Urinary bladder (tissue), 4 donors: Measurements from ENCODE around the gene SYCE3. TPM values are rescaled to one million over a fixed set of nuclear protein-coding genes. Genes with fewer than 3 reads are reported as not detected.

ENCODE experiments used
- DNase-seq: peaks from one replicate; pipeline ENCODE4 v3.0.0-alpha.2; 2015; ENCODE audit errors: extremely low spot score
- H3K27ac ChIP-seq: one replicate; pipeline ENCODE4 v1.5.1; 2013; ENCODE audit warnings: low read depth, mild to moderate bottlenecking, moderate library complexity
- H3K36me3 ChIP-seq: one replicate; pipeline ENCODE4 v1.6.1; 2013; ENCODE audit warnings: mild to moderate bottlenecking, moderate library complexity; ENCODE audit not compliant: insufficient read depth
- H3K4me1 ChIP-seq: one replicate; pipeline ENCODE4 v1.6.1; 2013; ENCODE audit warnings: mild to moderate bottlenecking, moderate library complexity; ENCODE audit not compliant: insufficient read depth
- H3K4me3 ChIP-seq: one replicate; pipeline ENCODE4 v1.5.1; 2013; ENCODE audit warnings: low read depth, low read length
- WGBS: extraction: QIAGEN DNeasy Blood & Tissue Kit; methylation state at CpG from one replicate; pipeline ENCODE4 v1.1.7; 2013; 5-methylcytosine and 5-hydroxymethylcytosine counted together
- polyA plus RNA-seq: library from polyadenylated mRNA; stranded (reverse); fragments of 200-250 nt; gene quantifications from one replicate; pipeline ENCODE4 v1.2.3, GENCODE V29; 2013
- total RNA-seq: library from RNA; depleted of rRNA; stranded (reverse); fragments of >200 nt; gene quantifications from one replicate; pipeline ENCODE4 v1.2.3, GENCODE V29; 2014
- donor health status: healthy with polysubstance abuse.
- donor health status: healthy.

The SYCE3 gene
- total and polyA plus RNA-seq, 2 donors: not detected

- Histone ChIP-seq H3K27ac (no peak overlapping the region), H3K36me3 (no peaks in the 10 kb centered on the region), H3K4me3 (no peak overlapping the region), H3K4me1 (peaks cover 2% of the 10 kb centered on the region)
- 78% methylated on average over 23 of the region's 23 CpGs for WGBS
- no peak for DNase-seq
Measured at GRCh38 chr22:50605002-50605612, 42.4 kb upstream of the SYCE3 start.

DNA sequence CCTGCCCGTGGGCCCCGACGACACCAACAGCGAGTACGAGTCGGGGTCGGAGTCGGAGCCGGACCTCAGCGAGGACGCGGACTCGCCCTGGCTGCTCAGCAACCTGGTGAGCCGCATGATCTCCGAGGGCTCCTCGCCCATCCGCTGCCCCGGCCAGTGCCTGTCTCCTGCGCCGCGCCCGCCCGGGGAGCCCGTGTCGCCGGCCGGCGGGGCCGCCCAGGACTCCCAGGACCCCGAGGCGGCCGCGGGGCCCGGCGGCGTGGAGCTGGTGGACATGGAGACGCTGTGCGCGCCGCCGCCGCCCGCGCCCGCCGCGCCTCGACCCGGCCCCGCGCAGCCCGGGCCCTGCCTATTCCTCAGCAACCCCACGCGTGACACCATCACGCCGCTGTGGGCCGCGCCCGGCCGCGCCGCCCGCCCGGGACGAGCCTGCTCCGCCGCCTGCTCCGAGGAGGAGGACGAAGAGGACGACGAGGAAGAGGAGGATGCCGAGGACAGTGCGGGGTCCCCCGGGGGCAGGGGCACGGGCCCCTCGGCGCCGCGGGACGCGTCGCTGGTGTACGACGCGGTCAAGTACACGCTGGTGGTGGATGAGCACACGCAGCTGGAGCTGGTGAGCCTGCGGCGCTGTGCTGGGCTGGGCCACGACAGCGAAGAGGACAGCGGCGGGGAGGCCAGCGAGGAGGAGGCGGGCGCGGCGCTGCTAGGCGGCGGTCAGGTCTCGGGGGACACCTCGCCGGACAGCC lies 41.7 kb upstream of the SYCE3 start:
- no peaks in the 10 kb centered on the region for H3K36me3 ChIP-seq
- DNase-seq: no peak
- peaks cover 2% of the 10 kb centered on the region for H3K4me1 ChIP-seq
- H3K27ac ChIP-seq: no peak overlapping the region
- 39% methylated on average over 103 of the region's 103 CpGs for WGBS
- H3K4me3 ChIP-seq: no peak overlapping the region

DNA sequence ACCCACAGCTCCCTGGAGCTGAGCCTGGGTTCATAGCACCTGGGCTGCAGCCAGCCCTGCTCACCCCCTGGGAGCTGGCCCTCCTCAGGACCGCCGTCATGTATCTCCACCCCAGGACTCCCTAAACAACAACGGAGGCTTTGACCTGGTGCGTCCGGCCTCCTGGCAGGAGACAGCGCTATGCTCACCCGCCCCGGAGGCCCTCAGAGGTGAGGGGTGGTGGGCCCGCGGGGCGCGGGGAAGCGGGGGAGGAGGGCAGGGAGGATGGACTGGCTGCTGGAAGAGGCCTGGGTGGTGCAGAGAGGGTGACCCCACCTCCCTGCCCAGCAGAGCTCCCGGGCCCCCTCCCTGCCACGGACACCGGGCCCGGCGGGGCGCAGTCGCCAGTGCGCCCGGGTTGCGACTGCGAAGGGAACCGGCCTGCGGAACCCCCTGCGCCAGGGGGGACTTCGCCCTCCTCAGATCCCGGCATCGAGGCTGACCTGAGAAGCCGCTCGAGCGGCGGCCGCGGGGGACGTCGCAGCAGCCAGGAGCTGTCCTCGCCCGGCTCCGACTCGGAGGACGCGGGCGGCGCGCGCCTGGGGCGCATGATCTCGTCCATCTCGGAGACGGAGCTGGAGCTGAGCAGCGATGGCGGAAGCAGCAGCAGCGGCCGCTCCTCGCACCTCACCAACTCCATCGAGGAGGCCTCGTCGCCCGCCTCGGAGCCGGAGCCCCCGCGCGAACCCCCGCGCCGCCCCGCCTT lies 41.0 kb upstream of the SYCE3 start:
- 5% methylated on average over 70 of the region's 70 CpGs for WGBS

DNA sequence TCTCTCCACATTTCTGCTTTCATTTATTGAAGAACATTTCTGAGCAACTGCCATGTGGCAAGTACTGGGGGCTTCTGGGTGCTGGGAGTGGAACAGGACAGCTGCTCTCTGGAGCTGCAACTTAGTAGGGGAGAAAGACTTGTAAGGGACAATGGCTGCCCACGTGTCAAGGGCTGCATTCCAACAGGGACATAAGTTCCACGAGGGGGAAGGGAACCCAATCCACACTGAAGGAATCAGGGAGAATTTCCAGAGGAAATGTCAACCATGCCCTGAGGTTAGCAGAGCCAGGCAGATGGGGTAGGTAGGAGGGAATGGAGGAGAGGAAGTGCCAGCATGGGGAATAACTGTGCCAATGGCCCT lies 39.6 kb upstream of the SYCE3 start:
- Histone ChIP-seq H3K4me1 (peaks cover 2% of the 10 kb centered on the region), H3K27ac (no peak overlapping the region), H3K4me3 (no peak overlapping the region), H3K36me3 (no peaks in the 10 kb centered on the region)
- DNase-seq: no peak
- 19% methylated on average over 2 of the region's 2 CpGs for WGBS

More for the DNA sequence above, 41.0 kb upstream of the SYCE3 start:
- no peak overlapping the region for H3K4me3 ChIP-seq
- peaks cover 2% of the 10 kb centered on the region for H3K4me1 ChIP-seq
- DNase-seq: no peak
- H3K36me3 ChIP-seq: no peaks in the 10 kb centered on the region
- H3K27ac ChIP-seq: no peak overlapping the region

- Histone ChIP-seq H3K27ac (no peak overlapping the region), H3K4me1 (peaks cover 2% of the 10 kb centered on the region), H3K4me3 (no peak overlapping the region), H3K36me3 (no peaks in the 10 kb centered on the region)
- 50% methylated on average over 12 of the region's 12 CpGs for WGBS
- no peak for DNase-seq
Measured at GRCh38 chr22:50601669-50602337, 39.1 kb upstream of the SYCE3 start.

- Histone ChIP-seq H3K27ac (no peak overlapping the region), H3K4me1 (peaks cover 2% of the 10 kb centered on the region), H3K4me3 (peak overlapping the region; percentile 54), H3K36me3 (no peaks in the 10 kb centered on the region)
- no peak for DNase-seq
- WGBS: 5% methylated on average over 49 of the region's 52 CpGs
Measured at GRCh38 chr22:50600967-50601668, 38.4 kb upstream of the SYCE3 start.

DNA sequence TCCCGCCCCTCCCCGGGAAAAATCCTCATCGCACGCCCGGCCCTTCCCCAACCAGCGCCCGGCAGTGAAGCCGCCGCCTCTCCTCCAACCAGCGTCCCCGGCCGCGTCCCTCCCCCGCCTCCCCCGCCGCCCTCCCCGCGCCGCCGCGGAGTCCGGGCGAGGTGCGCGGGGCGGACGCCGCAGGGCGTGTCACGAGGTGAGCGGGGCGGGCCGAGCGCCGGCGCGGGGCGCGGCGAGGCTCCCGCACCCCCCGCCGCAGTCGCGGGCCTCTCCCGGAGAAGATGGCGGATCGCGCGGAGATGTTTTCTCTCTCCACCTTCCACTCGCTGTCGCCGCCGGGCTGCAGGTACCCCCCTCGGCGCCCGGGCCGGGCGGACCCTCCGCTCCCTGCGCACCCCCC lies 37.8 kb upstream of the SYCE3 start, which contains the start of gene MAPK8IP2:
MAPK8IP2 (plus strand) TSS at position 256 of the 400 bp plus-strand sequence; CDS start at position 282, 26 bp downstream.
- H3K4me1 ChIP-seq: peaks cover 2% of the 10 kb centered on the region
- DNase-seq: no peak
- H3K27ac ChIP-seq: no peak within 1 kb of the TSS
- under 1% methylated on average over 57 of the region's 61 CpGs for WGBS
- H3K36me3 ChIP-seq: no peaks in the 10 kb centered on the region
- H3K4me3 ChIP-seq: peak within 1 kb of the TSS; percentile 54

- DNase-seq: no peak
- Histone ChIP-seq H3K36me3 (no peaks in the 10 kb centered on the region), H3K4me1 (peaks cover 2% of the 10 kb centered on the region), H3K27ac (no peak overlapping the region), H3K4me3 (peak overlapping the region; percentile 54)
- 14% methylated on average over 52 of the region's 52 CpGs for WGBS
Measured at GRCh38 chr22:50599816-50600455, 37.2 kb upstream of the SYCE3 start.

GRCh38 chr22:50597097-50597496 lies 34.4 kb upstream of the SYCE3 start:
- Histone ChIP-seq H3K4me3 (no peak overlapping the region), H3K4me1 (peaks cover 2% of the 10 kb centered on the region), H3K36me3 (no peaks in the 10 kb centered on the region), H3K27ac (no peak overlapping the region)
- 86% methylated on average over 5 of the region's 5 CpGs for whole genome bisulfite sequencing
- DNase-seq: no peak

DNA sequence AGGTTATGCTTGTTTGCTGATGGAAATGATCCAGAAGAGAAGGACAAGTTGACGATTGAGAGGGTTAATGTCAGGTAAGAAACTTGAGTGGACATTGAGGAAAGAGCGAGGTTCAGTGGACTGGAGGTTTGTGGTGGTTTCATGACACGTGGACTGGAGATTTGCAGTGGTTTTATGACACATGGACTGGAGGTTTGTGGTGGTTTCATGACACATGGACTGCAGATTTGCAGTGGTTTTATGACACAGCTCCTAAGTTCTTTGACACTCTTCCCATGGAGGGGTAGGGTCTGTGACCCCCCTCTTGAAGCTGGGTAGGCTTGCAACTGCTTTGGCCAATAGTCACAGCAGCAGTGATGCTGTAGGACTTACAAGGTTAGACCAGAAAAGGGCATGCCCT lies 32.5 kb upstream of the SYCE3 start:
- 86% methylated on average over 3 of the region's 3 CpGs for WGBS
- Histone ChIP-seq H3K27ac (no peak overlapping the region), H3K36me3 (no peaks in the 10 kb centered on the region), H3K4me1 (peaks cover under 1% of the 10 kb centered on the region), H3K4me3 (no peak overlapping the region)
- no peak for DNase-seq

DNA sequence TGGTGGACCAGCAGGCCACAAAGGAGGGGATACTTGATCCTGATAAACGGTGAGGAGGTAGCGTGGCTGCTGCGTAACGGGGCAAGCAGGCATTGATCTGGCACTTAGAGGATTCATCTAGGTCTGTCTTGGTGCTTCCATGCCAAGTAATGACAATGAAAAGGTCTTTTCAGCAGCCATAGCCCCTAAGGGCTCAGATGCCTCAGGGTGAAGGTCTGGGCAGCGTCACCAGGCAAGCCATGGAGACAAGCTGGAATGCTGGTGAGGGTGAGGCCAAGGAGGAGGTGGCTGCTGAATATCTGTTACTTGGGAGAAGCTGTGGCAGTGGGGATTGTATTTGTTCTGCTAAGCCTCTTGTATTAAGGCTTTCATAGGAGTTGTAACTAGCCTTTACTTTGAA lies 24.7 kb upstream of the SYCE3 start:
- H3K36me3 ChIP-seq: no peaks in the 10 kb centered on the region
- no peak overlapping the region for H3K4me3 ChIP-seq
- DNase-seq: no peak
- H3K27ac ChIP-seq: no peak overlapping the region
- H3K4me1 ChIP-seq: no peaks in the 10 kb centered on the region
- WGBS: 92% methylated on average over 5 of the region's 5 CpGs

DNA sequence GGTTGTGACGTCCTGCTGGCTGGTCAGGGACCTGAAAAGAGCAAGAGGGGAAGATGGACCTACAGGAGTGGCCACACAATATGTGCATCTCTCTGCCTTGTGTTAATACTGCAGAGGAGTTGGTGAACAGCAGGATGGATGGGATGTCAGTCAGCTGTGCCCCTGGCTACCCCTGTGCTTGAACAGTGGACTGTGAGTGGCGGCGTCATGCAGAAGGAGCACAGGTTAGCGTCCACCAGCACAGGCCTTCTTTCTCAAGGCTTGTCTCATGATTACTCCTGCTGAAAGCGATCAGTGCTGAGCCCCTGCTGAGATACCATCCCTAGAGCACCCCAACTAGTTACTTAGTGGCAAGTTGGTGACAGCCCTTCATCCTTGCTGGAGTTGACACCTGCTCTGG lies 23.7 kb upstream of the SYCE3 start:
- no peaks in the 10 kb centered on the region for H3K36me3 ChIP-seq
- no peak overlapping the region for H3K27ac ChIP-seq
- 88% methylated on average over 5 of the region's 5 CpGs for WGBS
- no peak for DNase-seq
- H3K4me3 ChIP-seq: no peak overlapping the region
- no peaks in the 10 kb centered on the region for H3K4me1 ChIP-seq

- no peak for DNase-seq
- Histone ChIP-seq H3K27ac (no peak overlapping the region), H3K4me3 (no peak overlapping the region), H3K4me1 (no peaks in the 10 kb centered on the region), H3K36me3 (no peaks in the 10 kb centered on the region)
- WGBS: 93% methylated on average over 8 of the region's 8 CpGs
Measured at GRCh38 chr22:50585781-50586180, 23.1 kb upstream of the SYCE3 start.
